Activated naive CD4-positive, alpha-beta T cell treated with anti-CD3 and anti-CD28 coated beads, Interleukin-2, amount 10 ng/mL, durations not matched to agents 7 days and 5 days (primary cell): ENCODE measurements around the gene WFIKKN2.
"Not testable (repeated sequence)": the region's sequence is repeated elsewhere in the genome, so short reads cannot be mapped to it uniquely, and the experiment has no call there.

Experiments used
- CTCF ChIA-PET: fragments of 350-600 bp; sonication (Branson Sonifier 250); formaldehyde crosslinking; loops from one replicate; lab custom pipeline; 2021; ENCODE audit warnings: antibody characterized with exemption; lab: Charles Lee
- DNase-seq: peaks from one replicate; pipeline ENCODE4 v3.0.0-alpha.2; 2020
- H3K27ac Mint-ChIP-seq: one replicate; pipeline ENCODE4 v1.8.0; 2021; ENCODE audit warnings: mild to moderate bottlenecking, moderate library complexity, mixed read lengths
- H3K27me3 Mint-ChIP-seq: one replicate; pipeline ENCODE4 v1.8.0; 2021; ENCODE audit warnings: mild to moderate bottlenecking, mixed read lengths
- H3K36me3 Mint-ChIP-seq: one replicate; pipeline ENCODE4 v1.8.0; 2021; ENCODE audit warnings: mixed read lengths
- H3K4me1 Mint-ChIP-seq: one replicate; pipeline ENCODE4 v1.8.0; 2021; ENCODE audit warnings: mixed read lengths
- H3K4me3 Mint-ChIP-seq: one replicate; pipeline ENCODE4 v1.8.0; 2021; ENCODE audit warnings: mild to moderate bottlenecking, moderate library complexity, mixed read lengths
- H3K9me3 Mint-ChIP-seq: one replicate; pipeline ENCODE4 v1.8.0; 2021; ENCODE audit warnings: mixed read lengths

WFIKKN2 gene

GRCh38 chr17:50868140-50868438 is 32.7 kb downstream of the WFIKKN2 start:
- CTCF ChIA-PET: interaction anchor here (1.0 to 2.6 kb wide), 3 partner anchors 50 to 285 kb away, joined by 3 to 9 read pairs (median 4); partner anchors contain the start of gene NME1
- Mint-ChIP-seq H3K27me3 (peaks cover 3% of the 10 kb centered on the region), H3K4me1 (peaks cover 60% of the 10 kb centered on the region), H3K9me3 (no peaks in the 10 kb centered on the region), H3K4me3 (peak overlapping the region; percentile 87), H3K36me3 (peaks cover 30% of the 10 kb centered on the region), H3K27ac (peak overlapping the region; percentile 98)
- DNase-seq: no peak

GRCh38 chr17:50868602-50869001 is 33.2 kb downstream of the WFIKKN2 start:
- H3K27ac Mint-ChIP-seq: peak overlapping the region; percentile 98
- peak overlapping the region; percentile 87 for H3K4me3 Mint-ChIP-seq

GRCh38 chr17:50871364-50871763 is 36.0 kb downstream of the WFIKKN2 start:
- DNase-seq: peak; percentile 69
- Mint-ChIP-seq H3K4me3 (peak overlapping the region; percentile 67), H3K4me1 (peaks cover 56% of the 10 kb centered on the region), H3K27me3 (peaks cover 17% of the 10 kb centered on the region), H3K27ac (peak overlapping the region; percentile 90), H3K36me3 (peaks cover 14% of the 10 kb centered on the region), H3K9me3 (no peaks in the 10 kb centered on the region)
- CTCF ChIA-PET: interaction anchor here (1.0 to 1.8 kb wide), 4 partner anchors 18 to 73 kb away, joined by 3 to 5 read pairs (median 4); no protein-coding TSS in a partner anchor

More at GRCh38 chr17:50868602-50869001, 33.2 kb downstream of the WFIKKN2 start:
- Mint-ChIP-seq H3K36me3 (peaks cover 26% of the 10 kb centered on the region), H3K9me3 (no peaks in the 10 kb centered on the region), H3K4me1 (peaks cover 60% of the 10 kb centered on the region), H3K27me3 (peaks cover 3% of the 10 kb centered on the region)
- CTCF ChIA-PET: no interaction called here
- no peak for DNase-seq

GRCh38 chr17:50871898-50872297 is 36.5 kb downstream of the WFIKKN2 start:
- DNase-seq: no peak
- Mint-ChIP-seq H3K9me3 (no peaks in the 10 kb centered on the region), H3K36me3 (peaks cover 14% of the 10 kb centered on the region), H3K27me3 (peaks cover 22% of the 10 kb centered on the region), H3K27ac (peak overlapping the region; percentile 90), H3K4me1 (peaks cover 56% of the 10 kb centered on the region), H3K4me3 (peak overlapping the region; percentile 67)
- CTCF ChIA-PET: interaction anchor here (0.9 to 1.8 kb wide), 4 partner anchors 19 to 73 kb away, joined by 3 to 5 read pairs (median 4); no protein-coding TSS in a partner anchor

- Mint-ChIP-seq H3K27ac (peak overlapping the region; percentile 81), H3K27me3 (peaks cover 25% of the 10 kb centered on the region), H3K4me3 (no peak overlapping the region), H3K36me3 (peaks cover 14% of the 10 kb centered on the region), H3K4me1 (peaks cover 54% of the 10 kb centered on the region), H3K9me3 (no peaks in the 10 kb centered on the region)
- CTCF ChIA-PET: interaction anchor here (0.8 to 1.8 kb wide), 5 partner anchors 20 to 76 kb away, joined by 3 to 5 read pairs (median 3); no protein-coding TSS in a partner anchor
- DNase-seq: peak; percentile 65
Observed at GRCh38 chr17:50872710-50873424, 37.5 kb downstream of the WFIKKN2 start.

- Mint-ChIP-seq H3K27ac (no peak overlapping the region), H3K9me3 (peaks cover 1% of the 10 kb centered on the region), H3K4me1 (peaks cover 32% of the 10 kb centered on the region), H3K36me3 (peaks cover 6% of the 10 kb centered on the region), H3K4me3 (no peak overlapping the region), H3K27me3 (peaks cover 27% of the 10 kb centered on the region)
- no peak for DNase-seq
- CTCF ChIA-PET: interaction anchor here (1.1 kb wide), 1 partner anchor 10 kb away, joined by 5 read pairs; no protein-coding TSS in a partner anchor
Observed at GRCh38 chr17:50875074-50875473, 39.7 kb downstream of the WFIKKN2 start.

DNA sequence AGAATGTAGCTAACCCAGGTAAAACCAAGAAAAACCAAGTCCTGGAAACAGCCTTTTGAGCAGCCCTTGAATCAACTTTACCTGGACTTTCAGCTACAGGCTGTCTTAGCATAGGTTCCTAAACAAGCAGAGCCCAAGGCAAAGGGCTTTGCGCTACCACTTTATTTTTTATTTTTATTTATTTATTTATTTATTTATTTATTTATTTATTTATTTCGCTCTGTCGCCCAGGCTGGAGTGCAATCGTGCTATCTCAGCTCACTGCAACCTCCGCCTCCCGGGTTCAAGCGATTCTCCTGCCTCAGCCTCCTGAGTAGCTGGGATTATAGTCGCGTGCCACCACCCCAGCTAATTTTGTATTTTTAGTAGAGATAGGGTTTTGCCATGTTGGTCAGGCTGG is 41.7 kb downstream of the WFIKKN2 start:
- not testable (repeated sequence) for H3K9me3 Mint-ChIP-seq, H3K27ac Mint-ChIP-seq, H3K4me3 Mint-ChIP-seq, H3K36me3 Mint-ChIP-seq, DNase-seq
- Mint-ChIP-seq H3K27me3 (peaks cover 27% of the 10 kb centered on the region), H3K4me1 (peaks cover 29% of the 10 kb centered on the region)
- CTCF ChIA-PET: interaction anchor here (0.6 to 1.3 kb wide), 2 partner anchors 25 to 1995 kb away, joined by 4 to 7 read pairs; no protein-coding TSS in a partner anchor

DNA sequence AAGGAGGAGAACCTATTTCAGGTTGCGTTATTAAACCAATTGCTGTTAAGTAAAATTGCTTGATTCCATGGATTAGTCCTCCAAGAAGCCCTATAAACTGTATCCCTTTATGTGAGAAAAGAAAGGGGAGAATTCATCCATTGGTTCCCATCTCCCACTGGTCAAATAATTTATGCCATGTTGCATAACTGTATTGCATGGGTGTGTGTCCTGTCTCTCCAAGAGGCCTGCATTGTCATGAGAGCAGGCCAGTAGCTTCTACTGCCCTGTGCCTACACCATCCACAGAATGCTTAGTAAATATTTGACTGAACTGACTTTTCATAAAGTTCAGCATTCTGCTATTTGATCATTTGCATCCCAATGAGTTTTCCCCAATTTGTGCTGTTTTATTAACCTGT is 42.5 kb downstream of the WFIKKN2 start:
- Mint-ChIP-seq H3K27ac (no peak overlapping the region), H3K27me3 (peaks cover 27% of the 10 kb centered on the region), H3K4me1 (peaks cover 24% of the 10 kb centered on the region), H3K36me3 (peaks cover 6% of the 10 kb centered on the region), H3K9me3 (peaks cover 3% of the 10 kb centered on the region), H3K4me3 (no peak overlapping the region)
- CTCF ChIA-PET: no interaction called here
- DNase-seq: no peak

- peaks cover 31% of the 10 kb centered on the region for H3K27me3 Mint-ChIP-seq
- peaks cover 17% of the 10 kb centered on the region for H3K4me1 Mint-ChIP-seq
- no peak for DNase-seq
- CTCF ChIA-PET: no interaction called here
- no peak overlapping the region for H3K27ac Mint-ChIP-seq
- H3K4me3 Mint-ChIP-seq: no peak overlapping the region
- peaks cover 3% of the 10 kb centered on the region for H3K9me3 Mint-ChIP-seq
- H3K36me3 Mint-ChIP-seq: peaks cover 5% of the 10 kb centered on the region
Observed at GRCh38 chr17:50879086-50879485, 43.7 kb downstream of the WFIKKN2 start.

DNA sequence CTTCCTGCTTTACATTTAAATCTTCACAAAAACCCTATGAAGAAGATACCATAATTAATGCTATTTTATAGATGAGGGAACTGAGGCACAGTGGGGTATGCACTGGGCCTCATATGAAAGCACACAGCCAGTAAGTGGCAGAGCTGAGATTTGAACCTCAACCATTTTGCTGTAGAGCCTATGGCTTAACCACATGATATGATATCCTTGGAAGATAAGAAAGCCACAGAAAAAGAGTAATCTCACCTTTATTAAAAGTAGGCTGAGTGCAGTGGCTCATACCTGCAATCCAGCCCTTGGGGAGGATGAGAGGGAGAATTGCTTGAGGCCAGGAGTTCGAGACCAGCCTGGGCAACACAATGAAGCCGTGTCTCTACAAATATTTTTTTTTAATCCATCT is 45.8 kb downstream of the WFIKKN2 start:
- no peak overlapping the region for H3K27ac Mint-ChIP-seq
- H3K4me3 Mint-ChIP-seq: no peak overlapping the region
- DNase-seq: no peak
- peaks cover 21% of the 10 kb centered on the region for H3K4me1 Mint-ChIP-seq
- peaks cover 23% of the 10 kb centered on the region for H3K27me3 Mint-ChIP-seq
- peaks cover 3% of the 10 kb centered on the region for H3K36me3 Mint-ChIP-seq
- CTCF ChIA-PET: no interaction called here
- H3K9me3 Mint-ChIP-seq: peaks cover 3% of the 10 kb centered on the region

- Mint-ChIP-seq H3K27me3 (peaks cover 12% of the 10 kb centered on the region), H3K27ac (no peak overlapping the region), H3K4me3 (no peak overlapping the region), H3K9me3 (peaks cover 3% of the 10 kb centered on the region), H3K36me3 (peaks cover 3% of the 10 kb centered on the region), H3K4me1 (peaks cover 38% of the 10 kb centered on the region)
- CTCF ChIA-PET: no interaction called here
- DNase-seq: no peak
Observed at GRCh38 chr17:50882851-50883250, 47.5 kb downstream of the WFIKKN2 start.

DNA sequence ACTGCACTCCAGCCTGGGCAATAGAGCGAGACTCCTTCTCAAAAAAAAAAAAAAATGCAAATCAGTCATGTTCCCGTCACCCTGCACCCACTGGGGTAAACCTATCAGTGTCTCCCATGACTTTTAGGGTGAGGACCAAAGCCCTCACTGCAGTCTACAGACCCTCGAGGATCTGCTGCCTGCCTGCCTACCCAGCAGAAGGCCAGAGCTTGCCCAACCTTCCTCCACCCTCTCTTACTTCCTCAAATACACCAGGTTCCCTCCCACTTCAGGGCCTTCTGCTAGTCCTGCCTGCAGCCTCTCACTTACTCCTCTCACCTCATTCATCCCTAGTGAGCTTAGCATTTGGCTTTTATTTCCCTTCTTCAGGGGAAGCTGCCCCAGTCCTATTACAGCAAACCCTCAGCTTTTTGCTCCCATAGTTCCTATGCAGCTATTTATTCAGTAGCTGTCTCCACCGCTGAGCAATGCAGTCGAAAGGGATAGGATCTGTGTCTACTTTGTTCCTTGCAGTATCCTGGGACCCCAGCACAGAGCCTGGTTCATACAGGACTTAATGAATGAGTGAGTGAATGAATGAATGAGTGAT is 48.6 kb downstream of the WFIKKN2 start:
- H3K9me3 Mint-ChIP-seq: peaks cover 3% of the 10 kb centered on the region

DNA sequence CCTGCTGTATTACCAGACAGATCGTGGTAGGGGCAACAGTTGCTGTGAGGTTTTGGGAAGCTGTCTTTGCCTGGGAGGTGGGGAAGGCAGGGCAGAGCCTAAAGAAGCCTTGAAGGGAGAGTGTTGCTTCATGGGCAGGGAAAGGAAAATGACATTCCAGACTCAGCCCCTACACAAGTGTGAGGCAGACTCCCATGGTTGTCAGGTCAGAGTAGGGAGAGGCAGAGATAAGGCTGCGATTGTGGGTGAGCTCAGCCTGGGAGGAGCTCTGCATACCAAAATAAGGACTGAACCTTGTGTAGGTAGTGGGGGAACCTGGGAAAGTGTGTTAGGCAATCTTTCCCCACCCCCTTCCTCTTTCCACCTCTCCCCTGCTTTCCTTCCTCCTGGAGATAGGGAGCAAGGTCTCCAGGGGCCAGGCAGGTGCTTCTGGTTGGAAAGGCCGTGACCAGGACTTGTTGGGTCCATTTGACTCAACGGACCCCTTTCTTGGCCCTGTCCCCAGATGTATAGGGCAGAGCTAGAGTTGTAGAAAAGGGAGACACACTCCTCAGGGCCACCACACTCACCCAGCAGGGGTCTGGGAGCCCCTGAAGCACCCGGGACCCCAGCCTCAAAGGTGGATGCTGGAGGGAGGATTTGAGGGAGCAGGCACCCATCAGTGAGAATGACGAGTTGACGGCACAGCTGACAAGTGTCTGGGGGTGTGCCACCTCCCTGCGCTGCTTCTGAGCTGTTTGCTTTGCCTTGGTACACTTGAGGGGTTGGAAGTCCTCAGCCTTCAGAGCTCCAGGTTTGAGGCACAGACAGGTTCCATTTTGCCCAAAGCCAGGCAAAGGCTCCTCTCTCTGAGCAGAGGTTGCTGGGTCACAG is 49.3 kb downstream of the WFIKKN2 start:
- H3K4me1 Mint-ChIP-seq: peaks cover 47% of the 10 kb centered on the region
- no peak for DNase-seq
- peaks cover 3% of the 10 kb centered on the region for H3K9me3 Mint-ChIP-seq
- H3K4me3 Mint-ChIP-seq: no peak overlapping the region
- no peaks in the 10 kb centered on the region for H3K36me3 Mint-ChIP-seq
- CTCF ChIA-PET: interaction anchor here (1.0 to 1.6 kb wide), 3 partner anchors 9 to 25 kb away, joined by 3 to 5 read pairs (median 3); no protein-coding TSS in a partner anchor
- H3K27ac Mint-ChIP-seq: no peak overlapping the region
- peaks cover 22% of the 10 kb centered on the region for H3K27me3 Mint-ChIP-seq

More for the DNA sequence above, 48.6 kb downstream of the WFIKKN2 start:
- Mint-ChIP-seq H3K27ac (peak overlapping the region; percentile 35), H3K27me3 (peaks cover 17% of the 10 kb centered on the region), H3K4me3 (no peak overlapping the region), H3K36me3 (peaks cover 1% of the 10 kb centered on the region), H3K4me1 (peaks cover 44% of the 10 kb centered on the region)
- CTCF ChIA-PET: interaction anchor here (1.0 to 1.6 kb wide), 2 partner anchors 9 to 25 kb away, joined by 3 to 5 read pairs; no protein-coding TSS in a partner anchor
- no peak for DNase-seq
